Measurements from ENCODE around the gene KRI1.
"Not testable (repeated sequence)": the region's sequence is repeated elsewhere in the genome, so short reads cannot be mapped to it uniquely, and the experiment has no call there.

KRI1 gene

GRCh38 chr19:10575011-10575716, 9.4 kb upstream of the KRI1 start:
- DNase-seq (ENCODE audit: low read depth in 3 of 3) = no peak

- DNase-seq (ENCODE audit: low read depth in 3 of 3) = no peak
These were observed 8.7 kb upstream of the KRI1 start for GRCh38 chr19:10574462-10574861.

GRCh38 chr19:10573793-10574192, 8.0 kb upstream of the KRI1 start:
- DNase-seq (ENCODE audit: low read depth in 3 of 3) = not testable (repeated sequence)

- DNase-seq (ENCODE audit: low read depth in 3 of 3) = peak; percentile 98 to 100 (median 99)
These were observed 3.2 kb upstream of the KRI1 start, which contains the start of gene CDKN2D for GRCh38 chr19:10568826-10569651. Gene CDKN2D, minus strand, starts transcription at chr19:10568979. Its CDS starts 326 bp downstream, at chr19:10568653.

- no peak for DNase-seq (ENCODE audit: low read depth in 3 of 3)
These were observed 2.4 kb upstream of the KRI1 start for GRCh38 chr19:10568062-10568825.

- no peak for DNase-seq (ENCODE audit: low read depth in 3 of 3)
These were observed 1.8 kb upstream of the KRI1 start for GRCh38 chr19:10567656-10568055.

- DNase-seq (ENCODE audit: low read depth in 3 of 3) = no peak
These were observed 1.0 kb upstream of the KRI1 start for GRCh38 chr19:10566658-10567410.

- no peak for DNase-seq (ENCODE audit: low read depth in 3 of 3)
These were observed 523 bp upstream of the KRI1 start for GRCh38 chr19:10566408-10566657.

GRCh38 chr19:10565028-10565566, 713 bp downstream of the KRI1 start:
- DNase-seq (ENCODE audit: low read depth in 3 of 3) = peak in 1 of 3 experiments; percentile 42

- no peak for DNase-seq (ENCODE audit: low read depth in 3 of 3)
These were observed 3.2 kb downstream of the KRI1 start for GRCh38 chr19:10562609-10563008.

- DNase-seq (ENCODE audit: low read depth in 3 of 3) = no peak
These were observed 5.7 kb downstream of the KRI1 start for GRCh38 chr19:10560154-10560553.

- DNase-seq (ENCODE audit: low read depth in 3 of 3) = no peak
These were observed 8.1 kb downstream of the KRI1 start for GRCh38 chr19:10557603-10558197.

GRCh38 chr19:10555610-10555973, 10.2 kb downstream of the KRI1 start:
- no peak for DNase-seq (ENCODE audit: low read depth in 3 of 3)

GRCh38 chr19:10554760-10555609, 10.8 kb downstream of the KRI1 start:
- no peak for DNase-seq (ENCODE audit: low read depth in 3 of 3)

- DNase-seq (ENCODE audit: low read depth in 3 of 3) = no peak
These were observed 11.8 kb downstream of the KRI1 start for GRCh38 chr19:10553943-10554381.

GRCh38 chr19:10553087-10553667, 12.6 kb downstream of the KRI1 start:
- DNase-seq (ENCODE audit: low read depth in 3 of 3) = no peak

- no peak for DNase-seq (ENCODE audit: low read depth in 3 of 3)
These were observed 13.2 kb downstream of the KRI1 start for GRCh38 chr19:10552510-10553053.

- DNase-seq (ENCODE audit: low read depth in 3 of 3) = no peak
These were observed 14.0 kb downstream of the KRI1 start for GRCh38 chr19:10551698-10552301.

GRCh38 chr19:10551006-10551405, 14.8 kb downstream of the KRI1 start:
- not testable (repeated sequence) for DNase-seq (ENCODE audit: low read depth in 3 of 3)

All from stimulated activated CD4-positive, alpha-beta T cell treated with anti-CD3 and anti-CD28 coated beads, TNF-alpha, amount 100 ng/mL, for 4 hours (primary cell).